GM21576 (cell line): ENCODE results near the gene TTLL10.

Experiments used
- ATAC-seq: cut with Tn5 transposase; IDR thresholded peaks from one replicate; pipeline ENCODE4 v1.9.1; 2021; ENCODE audit warnings: mild to moderate bottlenecking, moderate library complexity; ENCODE audit not compliant: unreplicated experiment

TTLL10 gene

GRCh38 chr1:1203561-1204424 lies 30.1 kb downstream of the TTLL10 start:
- ATAC-seq: no peak

- no peak for ATAC-seq
Measured at GRCh38 chr1:1204425-1204920, 30.8 kb downstream of the TTLL10 start.

- ATAC-seq: no peak
Measured at GRCh38 chr1:1204998-1205768, 31.5 kb downstream of the TTLL10 start.

GRCh38 chr1:1205769-1206375 lies 32.2 kb downstream of the TTLL10 start:
- ATAC-seq: no peak

- ATAC-seq: no peak
Measured at GRCh38 chr1:1206376-1206965, 32.8 kb downstream of the TTLL10 start, which contains the start of gene TNFRSF18. Gene TNFRSF18, minus strand, starts transcription at chr1:1206592. Its CDS starts 21 bp downstream, at chr1:1206571.

GRCh38 chr1:1206966-1207531 lies 33.4 kb downstream of the TTLL10 start:
- ATAC-seq: no peak

GRCh38 chr1:1207571-1207892 lies 33.9 kb downstream of the TTLL10 start:
- ATAC-seq: no peak

GRCh38 chr1:1208713-1209433 lies 35.2 kb downstream of the TTLL10 start:
- no peak for ATAC-seq

- no peak for ATAC-seq
Measured at GRCh38 chr1:1210726-1211540, 37.3 kb downstream of the TTLL10 start.

- ATAC-seq: no peak
Measured at GRCh38 chr1:1211541-1212441, 38.1 kb downstream of the TTLL10 start.

- ATAC-seq: no peak
Measured at GRCh38 chr1:1212780-1213344, 39.2 kb downstream of the TTLL10 start.

- ATAC-seq: no peak
Measured at GRCh38 chr1:1213345-1214265, 39.9 kb downstream of the TTLL10 start, which contains the start of gene TNFRSF4. Gene TNFRSF4, minus strand, starts transcription at chr1:1214153. Its CDS starts 26 bp downstream, at chr1:1214127.

- ATAC-seq: no peak
Measured at GRCh38 chr1:1215080-1215676, 41.5 kb downstream of the TTLL10 start.

- no peak for ATAC-seq
Measured at GRCh38 chr1:1215881-1216605, 42.4 kb downstream of the TTLL10 start.

- ATAC-seq: no peak
Measured at GRCh38 chr1:1216770-1217620, 43.3 kb downstream of the TTLL10 start.
